KOPT-K1 (cell line): ENCODE data around the gene AFP.

ENCODE experiments used
- H3K27ac ChIP-seq: fragments of 200-600 bp; sonication (generic); 2 replicates; pipeline ENCODE4 v1.5.1; 2016; ENCODE audit warnings: antibody characterized with exemption, mild to moderate bottlenecking, low read depth, low read length; ENCODE audit not compliant: poor library complexity, severe bottlenecking
- H3K36me3 ChIP-seq: fragments of 200-600 bp; sonication (generic); 2 replicates; pipeline ENCODE4 v1.5.1; 2017; ENCODE audit warnings: antibody characterized with exemption, mild to moderate bottlenecking, low read length, moderate library complexity; ENCODE audit not compliant: insufficient read depth
- H3K9me3 ChIP-seq: fragments of 200-600 bp; sonication (generic); 2 replicates; pipeline ENCODE4 v1.5.1; 2017; ENCODE audit warnings: antibody characterized with exemption, low read length, mild to moderate bottlenecking; ENCODE audit not compliant: insufficient read depth, poor library complexity, severe bottlenecking

Gene AFP

GRCh38 chr4:73421708-73422457, 14.1 kb upstream of the AFP start:
- H3K36me3 ChIP-seq, result no peaks in the 10 kb centered on the region
- H3K9me3 ChIP-seq, result no peaks in the 10 kb centered on the region
- H3K27ac ChIP-seq, result no peak overlapping the region

- Histone ChIP-seq H3K9me3 (no peaks in the 10 kb centered on the region), H3K27ac (no peak overlapping the region), H3K36me3 (no peaks in the 10 kb centered on the region)
These were observed 13.6 kb upstream of the AFP start for GRCh38 chr4:73422458-73422752.

DNA sequence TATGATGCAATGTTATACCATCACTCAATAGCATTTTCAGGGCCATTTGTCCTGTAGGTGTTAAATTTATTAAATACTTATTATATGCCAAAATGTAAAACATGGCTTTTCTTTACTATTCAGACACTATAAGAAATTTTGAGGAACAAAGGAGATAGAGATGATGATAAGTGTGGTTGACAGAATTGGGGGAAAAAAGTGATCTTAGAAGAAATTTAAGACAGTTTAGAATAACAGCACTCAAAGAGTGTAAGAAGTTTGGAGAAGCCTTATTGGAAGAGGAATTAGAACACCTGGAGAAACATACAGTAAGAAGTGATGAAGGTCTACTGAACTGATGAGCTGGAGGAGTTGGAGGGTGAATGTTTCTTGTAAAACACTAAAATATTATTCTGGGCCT, 12.8 kb upstream of the AFP start:
- Histone ChIP-seq H3K27ac (no peak overlapping the region), H3K9me3 (no peaks in the 10 kb centered on the region), H3K36me3 (no peaks in the 10 kb centered on the region)

DNA sequence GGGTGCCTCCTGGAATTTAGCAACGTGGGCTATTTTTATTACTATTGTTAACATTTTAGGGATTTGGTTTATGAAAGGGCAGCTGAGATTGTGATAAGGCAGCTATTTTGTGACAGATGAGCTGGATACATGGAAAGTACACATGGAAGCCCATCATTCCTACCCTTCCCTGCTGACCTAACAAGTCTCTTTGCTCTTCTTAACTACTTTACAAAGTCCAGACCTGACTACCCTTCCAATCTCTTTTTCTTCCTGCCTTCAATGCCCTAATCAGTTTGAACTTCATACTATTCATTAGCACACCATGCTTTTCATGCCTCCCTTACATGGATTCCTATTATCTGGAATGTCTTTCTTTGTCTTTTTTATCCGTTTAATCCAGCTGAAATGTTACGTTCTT, 9.4 kb upstream of the AFP start:
- H3K27ac ChIP-seq, result no peak overlapping the region
- H3K9me3 ChIP-seq, result no peaks in the 10 kb centered on the region
- no peaks in the 10 kb centered on the region for H3K36me3 ChIP-seq

DNA sequence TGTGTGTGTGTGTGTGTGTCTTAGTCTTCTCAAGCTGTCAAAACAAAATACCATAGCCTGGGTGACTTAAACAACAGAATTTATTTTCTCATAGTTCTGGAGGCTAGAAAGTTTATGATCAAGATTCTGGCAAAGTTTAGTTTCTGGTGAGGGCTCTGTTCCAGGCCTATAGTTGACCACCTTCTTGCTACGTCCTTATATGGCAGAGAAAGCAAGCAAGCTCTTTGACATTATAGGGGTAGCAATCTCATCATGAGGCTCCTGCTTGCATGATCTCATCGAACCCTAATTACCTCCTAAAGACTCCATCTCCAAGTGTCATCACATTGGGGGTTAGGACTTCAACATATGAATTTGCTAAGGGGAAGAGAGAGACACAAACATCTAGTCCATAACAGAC, 6.9 kb upstream of the AFP start:
- Histone ChIP-seq H3K27ac (no peak overlapping the region), H3K9me3 (no peaks in the 10 kb centered on the region)

DNA sequence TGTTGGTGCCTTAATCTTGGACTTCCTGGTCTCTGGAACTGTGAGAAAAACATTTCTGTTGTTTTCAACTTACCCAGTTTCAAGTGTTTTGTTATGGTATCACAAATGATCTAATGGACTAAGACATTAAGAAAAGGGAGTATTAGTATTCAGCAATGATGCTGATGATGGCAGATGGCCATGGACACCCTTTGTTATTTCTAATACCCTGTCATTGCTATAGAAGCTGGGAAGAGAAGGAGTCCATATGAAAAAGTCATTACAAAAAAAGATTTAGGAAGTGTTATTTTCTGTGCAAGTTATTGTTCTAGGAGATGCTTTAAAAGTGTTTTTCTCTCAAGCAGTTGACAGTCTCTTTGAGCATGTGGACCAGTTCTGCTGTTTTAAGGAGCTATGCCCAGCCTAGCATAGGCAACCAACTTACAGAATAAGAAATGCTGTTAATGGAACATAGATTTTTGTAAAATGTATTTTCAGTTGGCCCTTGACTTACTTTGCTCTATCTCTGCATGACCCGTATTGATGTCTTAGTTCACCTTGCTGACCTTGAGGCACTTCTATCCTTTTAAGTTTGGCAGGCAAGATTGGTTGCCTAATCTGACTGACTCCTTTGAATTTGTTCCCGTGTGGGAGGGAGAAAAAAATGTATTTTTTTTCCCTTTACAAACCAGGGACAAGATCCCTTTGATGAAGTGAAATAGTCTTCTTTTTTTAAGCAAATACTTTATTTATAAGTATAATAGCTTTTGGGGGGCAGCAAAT, 6.0 kb upstream of the AFP start:
- Histone ChIP-seq H3K9me3 (no peaks in the 10 kb centered on the region), H3K27ac (no peak overlapping the region), H3K36me3 (no peaks in the 10 kb centered on the region)

More for the DNA sequence above, 6.9 kb upstream of the AFP start:
- H3K36me3 ChIP-seq, result no peaks in the 10 kb centered on the region

GRCh38 chr4:73431813-73432168, 4.2 kb upstream of the AFP start:
- H3K9me3 ChIP-seq, result no peaks in the 10 kb centered on the region
- H3K27ac ChIP-seq, result no peak overlapping the region
- no peaks in the 10 kb centered on the region for H3K36me3 ChIP-seq

DNA sequence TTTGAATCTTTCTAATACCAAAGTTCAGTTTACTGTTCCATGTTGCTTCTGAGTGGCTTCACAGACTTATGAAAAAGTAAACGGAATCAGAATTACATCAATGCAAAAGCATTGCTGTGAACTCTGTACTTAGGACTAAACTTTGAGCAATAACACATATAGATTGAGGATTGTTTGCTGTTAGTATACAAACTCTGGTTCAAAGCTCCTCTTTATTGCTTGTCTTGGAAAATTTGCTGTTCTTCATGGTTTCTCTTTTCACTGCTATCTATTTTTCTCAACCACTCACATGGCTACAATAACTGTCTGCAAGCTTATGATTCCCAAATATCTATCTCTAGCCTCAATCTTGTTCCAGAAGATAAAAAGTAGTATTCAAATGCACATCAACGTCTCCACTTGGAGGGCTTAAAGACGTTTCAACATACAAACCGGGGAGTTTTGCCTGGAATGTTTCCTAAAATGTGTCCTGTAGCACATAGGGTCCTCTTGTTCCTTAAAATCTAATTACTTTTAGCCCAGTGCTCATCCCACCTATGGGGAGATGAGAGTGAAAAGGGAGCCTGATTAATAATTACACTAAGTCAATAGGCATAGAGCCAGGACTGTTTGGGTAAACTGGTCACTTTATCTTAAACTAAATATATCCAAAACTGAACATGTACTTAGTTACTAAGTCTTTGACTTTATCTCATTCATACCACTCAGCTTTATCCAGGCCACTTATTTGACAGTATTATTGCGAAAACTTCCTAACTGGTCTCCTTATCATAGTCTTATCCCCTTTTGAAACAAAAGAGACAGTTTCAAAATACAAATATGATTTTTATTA, 3.6 kb upstream of the AFP start:
- no peaks in the 10 kb centered on the region for H3K9me3 ChIP-seq
- no peak overlapping the region for H3K27ac ChIP-seq
- H3K36me3 ChIP-seq, result no peaks in the 10 kb centered on the region

GRCh38 chr4:73433140-73433539, 2.9 kb upstream of the AFP start:
- Histone ChIP-seq H3K36me3 (no peaks in the 10 kb centered on the region), H3K27ac (no peak overlapping the region), H3K9me3 (no peaks in the 10 kb centered on the region)

DNA sequence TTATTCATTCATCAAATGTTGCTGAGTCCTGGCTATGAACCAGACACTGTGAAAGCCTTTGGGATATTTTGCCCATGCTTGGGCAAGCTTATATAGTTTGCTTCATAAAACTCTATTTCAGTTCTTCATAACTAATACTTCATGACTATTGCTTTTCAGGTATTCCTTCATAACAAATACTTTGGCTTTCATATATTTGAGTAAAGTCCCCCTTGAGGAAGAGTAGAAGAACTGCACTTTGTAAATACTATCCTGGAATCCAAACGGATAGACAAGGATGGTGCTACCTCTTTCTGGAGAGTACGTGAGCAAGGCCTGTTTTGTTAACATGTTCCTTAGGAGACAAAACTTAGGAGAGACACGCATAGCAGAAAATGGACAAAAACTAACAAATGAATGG, 1.7 kb upstream of the AFP start:
- Histone ChIP-seq H3K27ac (no peak overlapping the region), H3K9me3 (no peaks in the 10 kb centered on the region), H3K36me3 (no peaks in the 10 kb centered on the region)

DNA sequence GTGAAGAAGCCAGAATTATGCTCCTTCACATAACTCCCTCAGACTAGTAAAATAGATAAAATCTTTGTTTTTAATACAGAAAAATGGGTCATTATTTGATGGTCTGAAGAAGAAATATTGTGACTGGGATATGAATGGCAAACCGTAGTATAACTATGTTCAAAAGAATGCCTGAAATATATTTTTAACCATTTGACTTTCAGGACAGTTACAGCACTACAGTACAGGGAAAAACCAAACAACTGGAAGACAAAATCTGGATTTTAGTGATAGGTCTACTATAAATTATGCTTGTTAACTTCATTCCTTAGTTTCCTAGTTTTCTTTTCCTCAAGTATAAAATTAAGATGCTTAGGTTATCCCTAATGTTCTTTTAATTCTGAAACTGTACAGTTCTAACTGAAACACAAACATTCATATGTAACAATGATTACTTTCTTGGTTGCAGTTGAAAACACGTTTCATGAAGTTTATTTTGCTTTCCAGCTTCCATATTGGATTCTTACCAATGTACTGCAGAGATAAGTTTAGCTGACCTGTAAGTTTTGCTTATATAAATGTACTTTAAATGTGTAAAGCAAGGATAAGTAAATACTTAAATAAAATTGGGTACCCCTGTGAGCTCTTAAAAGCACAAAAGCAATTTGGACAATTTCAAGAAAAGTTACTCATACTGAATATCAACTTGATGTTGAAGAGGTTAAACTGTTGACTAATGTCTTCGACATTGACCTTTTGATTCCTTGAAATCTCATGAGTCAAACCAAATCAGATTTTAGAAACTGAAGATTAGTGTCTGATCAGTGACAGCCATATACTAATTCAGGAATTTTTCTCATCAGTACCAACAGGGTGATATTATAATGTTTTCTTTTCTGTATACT, 895 bp downstream of the AFP start:
- Histone ChIP-seq H3K27ac (no peak overlapping the region), H3K36me3 (no peaks in the 10 kb centered on the region)

GRCh38 chr4:73437558-73437956, 1.5 kb downstream of the AFP start:
- Histone ChIP-seq H3K27ac (no peak overlapping the region), H3K9me3 (no peaks in the 10 kb centered on the region), H3K36me3 (no peaks in the 10 kb centered on the region)

More for the DNA sequence above, 895 bp downstream of the AFP start:
- no peaks in the 10 kb centered on the region for H3K9me3 ChIP-seq

- Histone ChIP-seq H3K9me3 (no peaks in the 10 kb centered on the region), H3K36me3 (no peaks in the 10 kb centered on the region), H3K27ac (no peak overlapping the region)
These were observed 2.0 kb downstream of the AFP start for GRCh38 chr4:73438048-73438447.

DNA sequence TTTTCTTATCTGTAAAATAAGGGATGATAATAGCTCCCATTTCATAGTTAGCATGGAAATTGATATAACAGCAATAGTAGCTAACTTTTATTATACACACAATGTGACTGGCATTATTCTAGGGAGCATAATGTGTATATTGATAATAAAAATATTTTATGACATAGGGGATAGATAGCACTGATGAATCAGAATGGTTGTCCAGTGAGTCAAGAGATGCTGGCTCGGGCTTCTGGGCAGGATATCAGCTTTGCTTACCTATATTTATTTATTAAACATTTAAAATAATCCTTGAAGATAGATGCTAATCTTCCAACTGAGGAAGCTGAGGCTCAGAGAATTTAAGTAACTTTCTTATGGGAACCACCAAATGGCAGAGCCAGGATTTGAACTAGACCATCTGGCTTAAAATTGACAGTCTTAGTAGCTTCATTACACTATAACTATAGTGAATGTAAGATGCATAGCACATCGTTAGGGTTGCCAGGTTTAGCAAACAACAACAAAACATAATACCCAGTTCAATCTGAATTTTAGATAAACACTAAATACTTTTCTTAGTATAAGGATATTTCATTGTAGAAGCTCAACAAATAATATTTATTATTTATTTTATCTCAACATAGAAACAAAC, 2.7 kb downstream of the AFP start:
- H3K36me3 ChIP-seq, result no peaks in the 10 kb centered on the region

More for the DNA sequence above, 2.7 kb downstream of the AFP start:
- Histone ChIP-seq H3K27ac (no peak overlapping the region), H3K9me3 (no peaks in the 10 kb centered on the region)
